Skeletal muscle tissue (tissue), 4 donors: Measurements from ENCODE around the gene WDTC1. TPM values are rescaled to one million over a fixed set of nuclear protein-coding genes. Genes with fewer than 3 reads are reported as not detected.
"Not testable (repeated sequence)": the region's sequence is repeated elsewhere in the genome, so short reads cannot be mapped to it uniquely, and the experiment has no call there.

Experiments
- H3K27ac ChIP-seq: one replicate; pipeline ENCODE4 v1.7.0; 2013; ENCODE audit warnings: mild to moderate bottlenecking, low read depth, low read length, inconsistent platforms
- H3K27me3 ChIP-seq, 3 donors: one replicate each; pipeline ENCODE4 v1.7.0; 2013; ENCODE audit warnings: low read length in 3 of 3; ENCODE audit not compliant: control insufficient read depth in 3 of 3, insufficient read depth in 3 of 3
- H3K36me3 ChIP-seq, 3 donors: one replicate each; pipeline ENCODE4 v1.7.0; 2013; ENCODE audit warnings: low read length in 3 of 3; ENCODE audit not compliant: control insufficient read depth in 3 of 3, insufficient read depth in 3 of 3
- H3K4me1 ChIP-seq, 3 donors: one replicate each; pipeline ENCODE4 v1.7.0; 2013; ENCODE audit warnings: low read length in 3 of 3, mild to moderate bottlenecking in 3 of 3; ENCODE audit not compliant: control insufficient read depth in 3 of 3, insufficient read depth in 3 of 3
- H3K4me3 ChIP-seq, 3 donors: one replicate each; pipeline ENCODE4 v1.7.0; 2013; ENCODE audit warnings: low read length in 3 of 3
- H3K9ac ChIP-seq, 3 donors: one replicate each; pipeline ENCODE4 v1.7.0; 2013; ENCODE audit warnings: low read length in 3 of 3, mild to moderate bottlenecking in 3 of 3, moderate library complexity in 2 of 3, low read depth in 1 of 3
- H3K9me3 ChIP-seq, 3 donors: one replicate each; pipeline ENCODE4 v1.7.0; 2013; ENCODE audit warnings: low read length in 3 of 3; ENCODE audit not compliant: control insufficient read depth in 3 of 3
- total RNA-seq: library from RNA; depleted of rRNA; stranded (reverse); fragments of >200 nt; gene quantifications from one replicate; pipeline ENCODE4 v1.2.3, GENCODE V29; 2014
- donor health status: Osteomylitis.

Gene WDTC1
- total RNA-seq, 1 donor from 2014 or later: 13.0 TPM

- H3K9me3 ChIP-seq: no peaks in the 10 kb centered on the region
- H3K9ac ChIP-seq: no peak overlapping the region
- no peaks in the 10 kb centered on the region for H3K27me3 ChIP-seq
- no peaks in the 10 kb centered on the region for H3K4me1 ChIP-seq
- H3K36me3 ChIP-seq: no peaks in the 10 kb centered on the region
- no peak overlapping the region for H3K4me3 ChIP-seq
- H3K27ac ChIP-seq: no peak overlapping the region
These were observed 17.0 kb upstream of the WDTC1 start for GRCh38 chr1:27217401-27217800.

- H3K27me3 ChIP-seq: no peaks in the 10 kb centered on the region
- no peak overlapping the region for H3K9ac ChIP-seq
- H3K9me3 ChIP-seq: no peaks in the 10 kb centered on the region
- H3K4me1 ChIP-seq: no peaks in the 10 kb centered on the region
- H3K27ac ChIP-seq: no peak overlapping the region
- H3K4me3 ChIP-seq: no peak overlapping the region
- H3K36me3 ChIP-seq: no peaks in the 10 kb centered on the region
These were observed 15.7 kb upstream of the WDTC1 start for GRCh38 chr1:27218736-27219135.

GRCh38 chr1:27220096-27220495 is 14.3 kb upstream of the WDTC1 start:
- Histone ChIP-seq H3K4me1 (no peaks in the 10 kb centered on the region), H3K9me3 (no peaks in the 10 kb centered on the region), H3K9ac (no peak overlapping the region), H3K36me3 (no peaks in the 10 kb centered on the region), H3K4me3 (no peak overlapping the region), H3K27ac (no peak overlapping the region), H3K27me3 (no peaks in the 10 kb centered on the region)

GRCh38 chr1:27220702-27221497 is 13.5 kb upstream of the WDTC1 start:
- not testable (repeated sequence) for H3K9ac ChIP-seq, H3K27me3 ChIP-seq, H3K4me3 ChIP-seq, H3K4me1 ChIP-seq, H3K27ac ChIP-seq, H3K36me3 ChIP-seq, H3K9me3 ChIP-seq

GRCh38 chr1:27225621-27226020 is 8.8 kb upstream of the WDTC1 start:
- no peak overlapping the region for H3K27ac ChIP-seq

GRCh38 chr1:27227765-27228164 is 6.7 kb upstream of the WDTC1 start:
- Histone ChIP-seq H3K36me3 (no peaks in the 10 kb centered on the region), H3K27me3 (no peaks in the 10 kb centered on the region), H3K9me3 (no peaks in the 10 kb centered on the region), H3K9ac (no peak overlapping the region), H3K27ac (no peak overlapping the region), H3K4me3 (no peak overlapping the region), H3K4me1 (no peaks in the 10 kb centered on the region)

More at GRCh38 chr1:27225621-27226020, 8.8 kb upstream of the WDTC1 start:
- H3K9me3 ChIP-seq: no peaks in the 10 kb centered on the region
- no peak overlapping the region for H3K4me3 ChIP-seq
- H3K9ac ChIP-seq: no peak overlapping the region
- no peaks in the 10 kb centered on the region for H3K27me3 ChIP-seq
- no peaks in the 10 kb centered on the region for H3K36me3 ChIP-seq
- no peaks in the 10 kb centered on the region for H3K4me1 ChIP-seq

- no peaks in the 10 kb centered on the region for H3K27me3 ChIP-seq
- H3K9ac ChIP-seq: peak overlapping the region in 2 of 3 donors; percentile 24 to 71
- H3K4me3 ChIP-seq: peak overlapping the region; percentile 61 to 72 (median 67)
- no peaks in the 10 kb centered on the region for H3K9me3 ChIP-seq
- no peaks in the 10 kb centered on the region for H3K36me3 ChIP-seq
- no peak overlapping the region for H3K27ac ChIP-seq
- peaks cover 10 to 18% (median 17%) of the 10 kb centered on the region in 3 donors for H3K4me1 ChIP-seq
These were observed 774 bp upstream of the WDTC1 start for GRCh38 chr1:27233667-27234048.

- Histone ChIP-seq H3K4me3 (peak overlapping the region; percentile 86 to 89 (median 88)), H3K9ac (peak overlapping the region; percentile 74 to 86 (median 82)), H3K27me3 (no peaks in the 10 kb centered on the region), H3K27ac (peak overlapping the region; percentile 68), H3K36me3 (no peaks in the 10 kb centered on the region), H3K9me3 (no peaks in the 10 kb centered on the region), H3K4me1 (peaks cover 10 to 18% (median 17%) of the 10 kb centered on the region in 3 donors)
These were observed 1.4 kb downstream of the WDTC1 start for GRCh38 chr1:27235827-27236226.

- Histone ChIP-seq H3K4me1 (peaks cover 10 to 18% (median 17%) of the 10 kb centered on the region in 3 donors), H3K27me3 (no peaks in the 10 kb centered on the region), H3K9me3 (no peaks in the 10 kb centered on the region), H3K27ac (no peak overlapping the region), H3K4me3 (no peak overlapping the region), H3K36me3 (no peaks in the 10 kb centered on the region), H3K9ac (no peak overlapping the region)
These were observed 2.7 kb downstream of the WDTC1 start for GRCh38 chr1:27237112-27237511.

- H3K27me3 ChIP-seq: no peaks in the 10 kb centered on the region
- H3K4me1 ChIP-seq: peaks cover 10 to 18% (median 17%) of the 10 kb centered on the region in 3 donors
- no peak overlapping the region for H3K27ac ChIP-seq
- H3K36me3 ChIP-seq: peaks cover 0 to 2% (median 0%) of the 10 kb centered on the region in 3 donors
- H3K9me3 ChIP-seq: no peaks in the 10 kb centered on the region
- H3K4me3 ChIP-seq: no peak overlapping the region
- H3K9ac ChIP-seq: no peak overlapping the region
These were observed 3.6 kb downstream of the WDTC1 start for GRCh38 chr1:27238032-27238431.
